ENCODE data around the gene F13B. TPM values are rescaled to one million over a fixed set of nuclear protein-coding genes. Genes with fewer than 3 reads are reported as not detected.

The F13B gene
- polyA plus RNA-seq (2013, experiment 1 of 2) = not detected
- not detected for polyA plus RNA-seq (2013, experiment 2 of 2)

DNA sequence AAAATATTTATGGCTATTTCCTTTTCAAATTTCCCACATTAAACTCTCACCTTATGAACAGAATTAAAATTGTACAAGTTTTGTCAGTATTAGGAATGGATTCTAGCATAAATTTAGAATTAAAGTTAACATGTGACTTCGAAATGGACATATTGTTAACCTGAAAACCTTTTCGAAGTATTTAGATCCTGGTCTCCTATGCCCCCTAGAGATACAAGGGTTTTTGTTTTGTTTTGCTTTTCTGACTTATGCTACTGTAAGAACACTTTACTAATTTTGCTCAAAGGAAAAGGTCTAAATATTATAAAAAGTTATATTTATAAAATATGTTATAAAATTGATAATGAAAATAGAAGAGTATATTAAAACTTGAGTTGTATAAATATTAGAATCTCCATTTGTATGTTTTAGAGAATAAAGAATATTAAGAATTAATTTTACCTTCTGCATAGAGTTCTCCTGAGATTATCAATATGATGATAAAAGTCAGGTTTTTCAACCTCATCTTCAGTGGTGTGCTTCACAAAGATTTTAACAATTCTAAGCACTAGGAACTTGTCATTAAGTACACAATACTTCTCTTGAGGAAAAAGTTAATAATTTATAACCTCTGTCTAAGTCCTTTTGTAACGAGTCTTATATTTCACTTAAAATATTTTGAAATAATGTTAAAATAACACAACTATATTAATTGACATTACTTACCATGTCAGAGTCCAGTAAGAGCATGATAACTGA, at the start of gene F13B:
TSS of gene F13B (minus strand) at position 542 of the 738 bp plus-strand sequence. CDS start at position 505, 37 bp downstream.
- H3K18ac ChIP-seq (ENCODE audit: low read depth in 1 of 2, low read length in 2 of 2) = no peak within 1 kb of the TSS
- no peak within 1 kb of the TSS for H2AK5ac ChIP-seq (ENCODE audit: low read length, severe bottlenecking)
- H3K4ac ChIP-seq (ENCODE audit: low read depth in 1 of 2, low read length in 2 of 2) = no peak within 1 kb of the TSS
- H3K79me1 ChIP-seq (replicated peaks; ENCODE audit: low read length, poor library complexity, severe bottlenecking) = no peaks in the 10 kb centered on the region
- H2AFZ ChIP-seq (ENCODE audit: low read depth, low read length) = no peak within 1 kb of the TSS
- no peak within 1 kb of the TSS for H3K14ac ChIP-seq (ENCODE audit: low read length in 2 of 2)
- H3K9ac ChIP-seq (ENCODE audit: low read length) = no peak within 1 kb of the TSS
- H2BK15ac ChIP-seq (ENCODE audit: low read depth, poor library complexity, severe bottlenecking) = no peak within 1 kb of the TSS
- H3K36me3 ChIP-seq (ENCODE audit: control insufficient read depth in 1 of 2, insufficient read depth in 2 of 2, low read depth in 1 of 2, low read length in 2 of 2) = no peaks in the 10 kb centered on the region
- H4K91ac ChIP-seq (ENCODE audit: low read length) = no peak within 1 kb of the TSS
- H2BK120ac ChIP-seq (ENCODE audit: low read depth, low read length) = no peak within 1 kb of the TSS
- no peak within 1 kb of the TSS for H2BK12ac ChIP-seq (ENCODE audit: low read length in 2 of 2)
- H3K27ac ChIP-seq (ENCODE audit: low read length, poor library complexity, severe bottlenecking) = no peak within 1 kb of the TSS
- H3K9me3 ChIP-seq (ENCODE audit: control insufficient read depth, low read length) = no peaks in the 10 kb centered on the region
- no peak within 1 kb of the TSS for H3K4me3 ChIP-seq (ENCODE audit: insufficient read depth in 1 of 2, low read depth in 1 of 2, low read length in 2 of 2)
- no peak within 1 kb of the TSS for H2BK5ac ChIP-seq (ENCODE audit: low read depth, low read length, poor library complexity, severe bottlenecking)
- no peak within 1 kb of the TSS for H4K8ac ChIP-seq (ENCODE audit: low read length)
- H3K4me1 ChIP-seq (ENCODE audit: control insufficient read depth, insufficient read depth, low read depth, low read length) = no peaks in the 10 kb centered on the region
- H3K4me2 ChIP-seq (ENCODE audit: low read length, poor library complexity, severe bottlenecking) = no peak within 1 kb of the TSS
- no peak within 1 kb of the TSS for H3K23ac ChIP-seq (ENCODE audit: low read length in 2 of 2)
- no peak for DNase-seq
- WGBS = no CpG with 5 or more reads among the region's 3 CpGs
- H3K27me3 ChIP-seq (ENCODE audit: control insufficient read depth in 1 of 2, insufficient read depth in 1 of 2, low read length in 2 of 2) = no peaks in the 10 kb centered on the region

GRCh38 chr1:197116156-197116555, 49.1 kb upstream of the F13B start:
- H3K18ac ChIP-seq (ENCODE audit: low read depth in 1 of 2, low read length in 2 of 2) = no peak overlapping the region
- H3K36me3 ChIP-seq (ENCODE audit: control insufficient read depth in 1 of 2, insufficient read depth in 2 of 2, low read depth in 1 of 2, low read length in 2 of 2) = peaks cover 0 to 10% of the 10 kb centered on the region in 2 experiments

DNA sequence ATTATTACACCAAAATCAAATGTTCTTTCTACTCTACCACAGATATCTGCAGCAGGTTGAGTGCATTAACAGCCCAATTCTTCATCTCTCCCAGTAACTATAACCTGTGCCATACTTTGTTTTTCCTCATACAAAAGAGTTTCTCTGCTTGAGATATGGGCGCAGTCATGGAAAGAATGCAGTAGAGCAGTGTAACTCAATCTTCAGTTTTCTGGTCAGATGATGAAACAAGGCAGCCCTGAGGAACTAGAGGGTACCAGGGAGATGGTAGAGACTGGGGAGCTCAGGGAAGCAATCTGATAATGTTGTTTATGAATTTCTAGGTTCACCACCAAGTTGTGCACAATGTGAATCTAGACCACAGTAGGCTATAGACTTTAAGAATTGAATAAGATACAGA, 39.8 kb upstream of the F13B start:
- H3K14ac ChIP-seq (ENCODE audit: low read length in 2 of 2) = no peak overlapping the region
- WGBS = 100% methylated on average over 1 of the region's 1 CpG
- no peak overlapping the region for H3K23ac ChIP-seq (ENCODE audit: low read length in 2 of 2)
- no peak overlapping the region for H3K4ac ChIP-seq (ENCODE audit: low read depth in 1 of 2, low read length in 2 of 2)
- DNase-seq = no peak
- no peaks in the 10 kb centered on the region for H3K4me1 ChIP-seq (ENCODE audit: control insufficient read depth, insufficient read depth, low read depth, low read length)
- no peak overlapping the region for H3K18ac ChIP-seq (ENCODE audit: low read depth in 1 of 2, low read length in 2 of 2)
- H3K4me3 ChIP-seq (ENCODE audit: insufficient read depth in 1 of 2, low read depth in 1 of 2, low read length in 2 of 2) = no peak overlapping the region
- H3K4me2 ChIP-seq (ENCODE audit: low read length, poor library complexity, severe bottlenecking) = no peak overlapping the region
- peaks cover 5% of the 10 kb centered on the region for H3K79me1 ChIP-seq (replicated peaks; ENCODE audit: low read length, poor library complexity, severe bottlenecking)
- no peak overlapping the region for H2AFZ ChIP-seq (ENCODE audit: low read depth, low read length)
- no peak overlapping the region for H2BK5ac ChIP-seq (ENCODE audit: low read depth, low read length, poor library complexity, severe bottlenecking)
- no peak overlapping the region for H2BK12ac ChIP-seq (ENCODE audit: low read length in 2 of 2)
- H4K91ac ChIP-seq (ENCODE audit: low read length) = no peak overlapping the region
- H4K8ac ChIP-seq (ENCODE audit: low read length) = no peak overlapping the region
- H2AK5ac ChIP-seq (ENCODE audit: low read length, severe bottlenecking) = no peak overlapping the region
- H3K27ac ChIP-seq (ENCODE audit: low read length, poor library complexity, severe bottlenecking) = no peak overlapping the region
- H3K9me3 ChIP-seq (ENCODE audit: control insufficient read depth, low read length) = no peaks in the 10 kb centered on the region
- no peak overlapping the region for H2BK120ac ChIP-seq (ENCODE audit: low read depth, low read length)
- H3K27me3 ChIP-seq (ENCODE audit: control insufficient read depth in 1 of 2, insufficient read depth in 1 of 2, low read length in 2 of 2) = no peaks in the 10 kb centered on the region
- no peak overlapping the region for H2BK15ac ChIP-seq (ENCODE audit: low read depth, poor library complexity, severe bottlenecking)
- no peaks in the 10 kb centered on the region for H3K36me3 ChIP-seq (ENCODE audit: control insufficient read depth in 1 of 2, insufficient read depth in 2 of 2, low read depth in 1 of 2, low read length in 2 of 2)
- H3K9ac ChIP-seq (ENCODE audit: low read length) = no peak overlapping the region

More at GRCh38 chr1:197116156-197116555, 49.1 kb upstream of the F13B start:
- H2AK5ac ChIP-seq (ENCODE audit: low read length, severe bottlenecking) = no peak overlapping the region
- no peaks in the 10 kb centered on the region for H3K27me3 ChIP-seq (ENCODE audit: control insufficient read depth in 1 of 2, insufficient read depth in 1 of 2, low read length in 2 of 2)
- H2AFZ ChIP-seq (ENCODE audit: low read depth, low read length) = no peak overlapping the region
- H3K79me1 ChIP-seq (replicated peaks; ENCODE audit: low read length, poor library complexity, severe bottlenecking) = peaks cover 8% of the 10 kb centered on the region
- H2BK120ac ChIP-seq (ENCODE audit: low read depth, low read length) = no peak overlapping the region
- H2BK12ac ChIP-seq (ENCODE audit: low read length in 2 of 2) = no peak overlapping the region
- no peak for DNase-seq
- H2BK5ac ChIP-seq (ENCODE audit: low read depth, low read length, poor library complexity, severe bottlenecking) = no peak overlapping the region
- no peak overlapping the region for H3K27ac ChIP-seq (ENCODE audit: low read length, poor library complexity, severe bottlenecking)
- H3K4me2 ChIP-seq (ENCODE audit: low read length, poor library complexity, severe bottlenecking) = no peak overlapping the region
- no peaks in the 10 kb centered on the region for H3K9me3 ChIP-seq (ENCODE audit: control insufficient read depth, low read length)
- H2BK15ac ChIP-seq (ENCODE audit: low read depth, poor library complexity, severe bottlenecking) = no peak overlapping the region
- no peak overlapping the region for H3K9ac ChIP-seq (ENCODE audit: low read length)
- no peak overlapping the region for H3K4me3 ChIP-seq (ENCODE audit: insufficient read depth in 1 of 2, low read depth in 1 of 2, low read length in 2 of 2)
- no peak overlapping the region for H3K23ac ChIP-seq (ENCODE audit: low read length in 2 of 2)
- H3K14ac ChIP-seq (ENCODE audit: low read length in 2 of 2) = no peak overlapping the region
- no peak overlapping the region for H4K91ac ChIP-seq (ENCODE audit: low read length)
- no peak overlapping the region for H3K4ac ChIP-seq (ENCODE audit: low read depth in 1 of 2, low read length in 2 of 2)
- H4K8ac ChIP-seq (ENCODE audit: low read length) = no peak overlapping the region
- H3K4me1 ChIP-seq (ENCODE audit: control insufficient read depth, insufficient read depth, low read depth, low read length) = no peaks in the 10 kb centered on the region
- WGBS = 96% methylated on average over 1 of the region's 2 CpGs

GRCh38 chr1:197103300-197103699, 36.2 kb upstream of the F13B start:
- no peak overlapping the region for H2BK12ac ChIP-seq (ENCODE audit: low read length in 2 of 2)
- H3K27ac ChIP-seq (ENCODE audit: low read length, poor library complexity, severe bottlenecking) = no peak overlapping the region
- H2AFZ ChIP-seq (ENCODE audit: low read depth, low read length) = no peak overlapping the region
- H3K4me1 ChIP-seq (ENCODE audit: control insufficient read depth, insufficient read depth, low read depth, low read length) = no peaks in the 10 kb centered on the region
- no peak overlapping the region for H3K9ac ChIP-seq (ENCODE audit: low read length)
- no peak overlapping the region for H4K8ac ChIP-seq (ENCODE audit: low read length)
- H2BK15ac ChIP-seq (ENCODE audit: low read depth, poor library complexity, severe bottlenecking) = no peak overlapping the region
- H3K4me3 ChIP-seq (ENCODE audit: insufficient read depth in 1 of 2, low read depth in 1 of 2, low read length in 2 of 2) = no peak overlapping the region
- DNase-seq = peak; percentile 65
- 65% methylated on average over 4 of the region's 5 CpGs for WGBS
- H3K79me1 ChIP-seq (replicated peaks; ENCODE audit: low read length, poor library complexity, severe bottlenecking) = peaks cover 3% of the 10 kb centered on the region
- H2BK120ac ChIP-seq (ENCODE audit: low read depth, low read length) = no peak overlapping the region
- no peak overlapping the region for H3K14ac ChIP-seq (ENCODE audit: low read length in 2 of 2)
- H3K9me3 ChIP-seq (ENCODE audit: control insufficient read depth, low read length) = no peaks in the 10 kb centered on the region
- no peak overlapping the region for H3K23ac ChIP-seq (ENCODE audit: low read length in 2 of 2)
- no peak overlapping the region for H3K4ac ChIP-seq (ENCODE audit: low read depth in 1 of 2, low read length in 2 of 2)
- H3K4me2 ChIP-seq (ENCODE audit: low read length, poor library complexity, severe bottlenecking) = no peak overlapping the region
- H2BK5ac ChIP-seq (ENCODE audit: low read depth, low read length, poor library complexity, severe bottlenecking) = no peak overlapping the region
- H4K91ac ChIP-seq (ENCODE audit: low read length) = no peak overlapping the region
- no peaks in the 10 kb centered on the region for H3K27me3 ChIP-seq (ENCODE audit: control insufficient read depth in 1 of 2, insufficient read depth in 1 of 2, low read length in 2 of 2)
- no peak overlapping the region for H3K18ac ChIP-seq (ENCODE audit: low read depth in 1 of 2, low read length in 2 of 2)
- no peak overlapping the region for H2AK5ac ChIP-seq (ENCODE audit: low read length, severe bottlenecking)
- no peaks in the 10 kb centered on the region for H3K36me3 ChIP-seq (ENCODE audit: control insufficient read depth in 1 of 2, insufficient read depth in 2 of 2, low read depth in 1 of 2, low read length in 2 of 2)
